C4-2B (cell line): Measurements from ENCODE around the gene SLC6A6.

Source experiments
- H3K27ac ChIP-seq: fragments of 450-650 bp; 2 replicates; pipeline ENCODE4 v1.5.1; 2017
- ZFX ChIP-seq: fragments of 450-650 bp; IDR thresholded peaks from 2 replicates; pipeline ENCODE4 v1.6.1; 2017
- TF ChIP-seq, protein P1 (sequence below): fragments of 450-650 bp; conservative IDR thresholded peaks from 2 replicates; pipeline ENCODE4 v1.5.1; 2017; ENCODE audit warnings: mild to moderate bottlenecking

Gene SLC6A6

DNA sequence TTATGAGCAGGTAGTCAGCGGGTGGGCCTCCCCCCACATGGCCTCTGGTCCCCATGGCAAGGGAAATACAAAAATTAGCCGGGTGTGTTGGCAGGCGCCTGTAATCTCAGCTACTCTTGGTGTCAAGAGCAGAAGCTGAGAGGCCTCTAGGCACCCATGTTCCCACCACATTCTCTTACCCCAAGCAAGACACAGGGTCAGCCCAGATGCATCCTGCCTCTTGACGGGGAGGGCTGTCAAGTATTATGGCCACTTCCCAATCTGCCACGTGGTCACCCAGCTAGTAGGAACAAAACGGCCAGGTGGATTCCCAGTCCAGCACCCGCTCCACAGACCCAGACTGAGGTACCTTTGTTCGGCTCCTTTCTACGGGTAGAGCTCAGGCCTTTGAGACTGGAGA is 16.2 kb upstream of the SLC6A6 start:
- TF ChIP-seq, protein P1, sequence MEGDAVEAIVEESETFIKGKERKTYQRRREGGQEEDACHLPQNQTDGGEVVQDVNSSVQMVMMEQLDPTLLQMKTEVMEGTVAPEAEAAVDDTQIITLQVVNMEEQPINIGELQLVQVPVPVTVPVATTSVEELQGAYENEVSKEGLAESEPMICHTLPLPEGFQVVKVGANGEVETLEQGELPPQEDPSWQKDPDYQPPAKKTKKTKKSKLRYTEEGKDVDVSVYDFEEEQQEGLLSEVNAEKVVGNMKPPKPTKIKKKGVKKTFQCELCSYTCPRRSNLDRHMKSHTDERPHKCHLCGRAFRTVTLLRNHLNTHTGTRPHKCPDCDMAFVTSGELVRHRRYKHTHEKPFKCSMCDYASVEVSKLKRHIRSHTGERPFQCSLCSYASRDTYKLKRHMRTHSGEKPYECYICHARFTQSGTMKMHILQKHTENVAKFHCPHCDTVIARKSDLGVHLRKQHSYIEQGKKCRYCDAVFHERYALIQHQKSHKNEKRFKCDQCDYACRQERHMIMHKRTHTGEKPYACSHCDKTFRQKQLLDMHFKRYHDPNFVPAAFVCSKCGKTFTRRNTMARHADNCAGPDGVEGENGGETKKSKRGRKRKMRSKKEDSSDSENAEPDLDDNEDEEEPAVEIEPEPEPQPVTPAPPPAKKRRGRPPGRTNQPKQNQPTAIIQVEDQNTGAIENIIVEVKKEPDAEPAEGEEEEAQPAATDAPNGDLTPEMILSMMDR, result no peak
- no peak for TF ChIP-seq ZFX
- no peak overlapping the region for H3K27ac ChIP-seq

DNA sequence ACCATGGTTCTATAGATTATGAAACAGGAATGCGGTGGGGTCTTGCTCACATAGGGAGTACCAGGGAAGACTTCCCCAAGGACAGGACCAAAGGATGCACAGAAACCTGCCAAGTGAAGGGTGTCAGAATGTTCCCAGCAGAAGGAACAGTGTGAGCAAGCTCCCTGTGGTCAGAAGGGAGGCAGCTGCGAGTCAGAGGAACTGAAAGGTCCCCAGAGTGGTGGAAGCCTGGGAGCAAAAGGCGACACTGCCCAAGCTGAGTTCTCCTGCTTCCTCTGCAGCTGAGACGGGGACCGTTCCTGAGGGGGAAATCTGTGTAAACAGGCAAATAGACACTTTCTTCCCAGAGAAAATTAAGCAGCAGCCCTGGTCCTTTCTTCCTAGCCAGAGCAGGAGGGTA is 14.2 kb upstream of the SLC6A6 start:
- TF ChIP-seq, protein P1, result no peak
- TF ChIP-seq ZFX, result no peak
- H3K27ac ChIP-seq, result no peak overlapping the region

DNA sequence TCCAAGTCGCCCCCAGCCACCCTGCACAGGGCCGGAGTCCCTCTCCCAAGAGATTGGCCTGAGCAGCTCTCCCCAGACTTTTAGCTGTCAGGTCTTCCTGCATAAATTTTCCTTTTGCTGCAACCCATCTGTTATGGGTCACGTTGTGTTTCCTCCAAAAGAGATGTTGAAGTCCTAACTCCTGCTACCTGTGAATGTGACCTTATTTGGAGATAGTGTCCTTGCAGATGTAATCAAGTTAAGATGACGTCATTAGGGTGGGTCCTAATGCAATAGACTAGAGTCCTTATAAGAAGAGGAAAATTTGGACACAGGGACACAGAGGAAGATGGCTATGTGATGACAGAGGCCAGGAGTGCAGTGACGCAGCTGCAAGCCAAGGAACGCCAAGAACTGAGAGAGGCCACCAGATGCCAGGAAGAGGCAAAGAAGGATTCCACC is 13.2 kb upstream of the SLC6A6 start:
- TF ChIP-seq, protein P1, result no peak
- TF ChIP-seq ZFX, result no peak
- H3K27ac ChIP-seq, result no peak overlapping the region

DNA sequence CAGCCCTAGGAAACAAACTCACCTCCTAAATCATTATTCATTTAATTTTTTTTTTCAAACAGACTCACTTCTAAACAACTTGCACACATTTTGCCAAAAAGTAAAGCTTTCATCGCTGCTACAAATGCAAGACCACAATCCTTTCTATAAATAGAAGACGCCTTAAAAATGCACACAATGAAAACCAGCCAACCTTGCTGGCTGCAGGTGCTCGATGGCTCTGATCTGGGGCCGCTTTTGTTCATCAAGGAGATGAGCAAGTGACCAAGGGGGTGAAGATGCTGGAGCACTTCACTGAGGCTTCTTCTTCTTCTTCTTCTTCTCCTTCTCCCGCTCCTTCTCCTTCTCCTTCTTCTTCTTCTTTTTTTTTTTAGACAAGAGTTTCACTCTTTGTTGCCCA is 12.7 kb upstream of the SLC6A6 start:
- TF ChIP-seq, protein P1, result no peak
- no peak for TF ChIP-seq ZFX
- H3K27ac ChIP-seq, result no peak overlapping the region

DNA sequence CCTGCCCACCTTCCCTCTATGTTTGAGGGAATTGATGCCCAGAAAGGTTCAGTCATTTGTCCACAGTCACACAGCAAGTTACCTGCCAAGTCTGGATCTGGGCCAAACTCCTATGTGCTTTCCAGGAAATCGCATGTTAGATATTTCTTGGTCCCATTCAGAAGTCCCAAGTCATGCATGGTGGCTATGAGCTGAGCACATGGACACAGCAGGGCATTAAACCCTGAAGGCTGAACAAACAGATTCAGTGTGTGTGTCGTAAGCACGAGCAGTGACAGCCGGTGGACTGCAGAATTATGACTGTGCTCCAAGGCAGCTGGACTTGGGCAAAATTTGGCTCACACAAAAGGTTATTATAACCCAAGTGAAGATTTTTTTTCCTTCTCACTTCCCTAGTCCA is 11.4 kb upstream of the SLC6A6 start:
- TF ChIP-seq, protein P1, result no peak
- H3K27ac ChIP-seq, result no peak overlapping the region

DNA sequence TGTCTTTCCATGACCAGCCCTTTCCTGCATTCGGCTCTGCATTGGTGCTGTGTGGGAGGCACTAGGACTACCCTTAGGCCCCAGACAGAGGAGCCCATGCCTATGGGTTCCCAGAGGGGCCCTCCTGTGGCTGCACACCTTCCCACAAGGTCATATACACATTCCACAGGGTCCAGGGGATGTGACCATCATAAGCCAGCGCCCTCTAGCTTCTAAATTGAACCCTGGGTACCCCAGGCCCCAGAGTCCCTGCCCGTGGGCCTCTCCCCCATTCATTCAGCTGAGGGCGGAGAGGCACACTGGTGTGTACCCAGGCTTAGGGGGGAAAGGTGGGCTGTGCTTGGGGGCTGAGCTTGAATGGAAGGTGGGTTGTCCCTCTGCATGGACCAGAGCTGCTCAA is 10.2 kb upstream of the SLC6A6 start:
- TF ChIP-seq, protein P1, result no peak
- TF ChIP-seq ZFX, result no peak
- no peak overlapping the region for H3K27ac ChIP-seq

DNA sequence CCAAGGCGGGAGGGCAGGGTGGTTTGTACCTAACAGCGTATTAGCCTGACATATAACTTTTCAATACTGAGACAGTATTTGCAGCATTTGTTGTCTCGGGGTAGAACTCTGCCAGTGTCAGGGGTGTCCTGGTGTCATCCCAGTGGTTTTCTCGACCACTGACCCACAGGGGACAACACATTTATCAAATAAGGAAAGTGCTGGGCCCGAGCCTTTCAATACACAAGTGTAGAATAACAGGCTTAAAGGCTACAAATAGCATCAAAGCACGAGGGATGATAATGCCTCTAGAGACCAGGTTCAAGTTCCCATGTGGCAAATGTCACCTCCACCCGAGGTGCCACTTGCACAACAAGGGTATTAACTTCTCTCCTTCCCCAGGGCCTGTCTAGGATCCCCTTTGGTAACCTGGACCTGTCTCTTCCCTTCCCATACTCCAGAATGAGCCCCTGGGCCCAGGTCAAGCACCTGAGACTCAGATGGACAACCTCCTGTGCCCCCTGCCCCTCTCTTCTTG is 9.5 kb upstream of the SLC6A6 start:
- no peak overlapping the region for H3K27ac ChIP-seq
- TF ChIP-seq ZFX, result no peak
- TF ChIP-seq, protein P1, result no peak
